HG03060 (cell line): Measurements from ENCODE around the gene TFIP11.

Experiments used
- ATAC-seq: cut with Tn5 transposase; IDR thresholded peaks from one replicate; pipeline ENCODE4 v1.9.1; 2021; ENCODE audit warnings: low read depth, moderate number of reproducible peaks; ENCODE audit not compliant: unreplicated experiment

The TFIP11 gene

DNA sequence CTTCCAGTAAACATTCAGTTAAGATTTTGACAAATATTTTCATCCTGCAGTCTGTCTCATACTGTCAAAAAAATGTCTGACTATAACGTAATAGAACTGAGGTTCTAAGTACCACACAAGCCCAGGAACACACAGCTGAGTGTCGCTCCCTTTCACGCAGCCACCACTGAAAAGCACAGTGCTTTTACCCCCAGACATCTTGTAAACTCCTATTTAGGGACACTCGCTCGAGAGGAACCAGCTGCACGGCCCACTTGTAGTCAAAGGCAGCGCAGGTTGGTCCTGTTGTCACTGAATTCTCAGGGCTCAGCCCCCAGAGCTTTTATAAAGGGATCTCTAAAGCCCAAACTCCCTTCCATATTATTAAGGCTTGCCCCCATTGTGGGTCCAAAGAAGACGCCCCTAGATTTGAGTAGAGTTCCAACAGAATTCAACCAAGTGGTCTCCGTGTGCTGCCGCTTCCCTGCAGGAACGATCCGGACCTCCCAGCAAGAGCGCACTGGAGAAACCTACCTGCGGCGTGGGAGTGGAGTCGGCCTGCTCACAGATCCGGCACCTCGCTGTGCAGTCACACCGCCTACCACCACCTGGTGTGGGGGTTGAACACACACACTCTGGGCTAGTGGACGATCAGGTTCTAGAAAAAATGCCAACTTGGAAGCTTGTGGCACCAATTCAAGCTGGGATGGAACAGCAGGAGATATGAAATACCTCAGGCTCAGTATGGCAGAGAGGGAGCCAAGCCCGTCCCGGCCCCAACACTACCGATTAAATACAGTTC lies 59.8 kb downstream of the TFIP11 start:
- ATAC-seq = no peak

DNA sequence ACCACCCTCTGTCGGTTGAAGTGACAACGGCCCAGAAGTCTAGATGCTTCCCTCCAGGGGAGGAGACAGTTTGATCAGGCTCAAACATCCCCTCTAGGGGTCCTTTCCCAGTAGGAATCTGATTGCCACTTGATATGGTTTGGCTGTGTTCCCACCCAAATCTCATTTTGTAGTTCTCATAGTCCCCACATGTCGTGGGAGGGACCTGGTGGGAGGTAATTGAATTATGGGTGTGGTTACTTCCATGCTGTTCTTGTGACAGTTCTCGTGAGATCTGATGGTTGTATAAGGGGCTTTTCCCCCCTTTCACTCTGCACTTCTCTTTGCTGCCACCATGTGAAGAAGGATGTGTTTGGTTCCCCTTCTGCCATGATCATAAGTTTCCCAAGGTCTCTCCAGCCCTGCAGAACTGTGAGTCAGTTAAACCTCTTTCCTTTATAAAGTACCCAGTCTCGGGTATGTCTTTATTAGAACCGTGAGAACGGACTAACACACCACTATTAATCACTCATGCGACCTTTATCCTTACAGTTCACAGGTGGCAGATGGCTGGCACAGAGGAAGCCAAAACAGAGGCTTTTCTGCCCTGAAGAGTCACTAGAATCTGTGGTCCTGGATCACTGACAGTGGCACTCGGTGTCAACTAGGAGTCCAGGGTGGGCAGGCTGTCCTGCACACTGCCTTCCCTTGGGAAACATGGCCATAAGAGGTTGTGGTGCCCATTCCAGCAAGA lies 61.7 kb downstream of the TFIP11 start:
- ATAC-seq = no peak

- no peak for ATAC-seq
Observed at GRCh38 chr22:26448941-26449340, 63.3 kb downstream of the TFIP11 start.

DNA sequence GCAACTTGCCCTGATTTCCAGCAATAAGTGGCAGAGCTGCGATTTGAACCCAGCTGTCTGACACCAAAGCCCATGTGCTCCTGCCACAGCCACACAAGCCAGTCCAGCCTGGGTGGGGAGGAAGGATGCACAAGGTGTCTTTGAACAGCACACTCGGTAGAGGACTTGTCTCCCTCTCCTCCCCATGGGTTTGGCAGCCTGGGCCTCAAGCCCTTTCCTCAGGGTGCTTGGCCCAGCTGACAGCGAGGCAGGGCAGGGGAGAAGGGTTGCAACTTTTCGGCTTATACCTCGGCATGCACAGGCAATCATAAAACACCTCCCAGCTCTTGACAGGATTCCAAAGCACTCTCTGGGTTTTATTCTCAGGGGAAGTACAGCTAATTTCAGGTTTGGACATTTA lies 63.9 kb downstream of the TFIP11 start:
- ATAC-seq = no peak

DNA sequence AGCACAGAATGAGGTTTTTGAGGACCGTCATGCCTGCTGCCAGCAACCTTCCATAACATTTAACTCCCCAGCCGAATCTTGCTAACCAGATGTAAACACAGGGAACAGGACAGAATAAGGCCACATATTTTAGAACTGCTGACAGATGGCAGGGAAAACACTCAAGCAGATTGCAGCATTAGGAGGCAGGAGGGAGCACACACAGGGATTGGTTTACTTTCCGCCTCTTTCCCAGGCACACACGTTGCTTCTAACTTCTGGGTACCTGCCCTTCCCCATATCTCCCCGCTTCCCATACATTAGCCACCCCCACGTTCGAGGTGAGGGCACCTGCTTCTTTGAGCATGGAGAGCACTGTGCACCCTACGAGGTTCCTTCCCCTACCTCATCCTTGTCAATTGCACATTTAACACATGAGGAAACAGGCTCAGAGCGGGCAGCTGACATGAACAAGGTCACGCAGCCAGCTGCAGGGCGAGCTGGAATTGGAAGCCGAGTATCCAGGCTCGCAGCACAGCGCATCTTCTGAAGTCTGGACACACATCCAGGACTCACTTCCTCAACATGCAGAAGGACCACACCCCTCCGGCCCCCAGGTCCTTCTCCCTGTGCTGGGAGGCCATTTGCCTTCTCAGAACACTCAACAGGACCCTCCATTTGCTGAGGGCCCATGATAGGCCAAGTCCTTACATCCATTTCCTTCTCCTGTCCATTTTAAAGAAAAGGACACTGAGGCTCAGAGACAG lies 64.5 kb downstream of the TFIP11 start:
- ATAC-seq = no peak

GRCh38 chr22:26446808-26447515 lies 65.3 kb downstream of the TFIP11 start:
- no peak for ATAC-seq

GRCh38 chr22:26445577-26446275 lies 66.5 kb downstream of the TFIP11 start:
- no peak for ATAC-seq

GRCh38 chr22:26444777-26445176 lies 67.5 kb downstream of the TFIP11 start:
- no peak for ATAC-seq

DNA sequence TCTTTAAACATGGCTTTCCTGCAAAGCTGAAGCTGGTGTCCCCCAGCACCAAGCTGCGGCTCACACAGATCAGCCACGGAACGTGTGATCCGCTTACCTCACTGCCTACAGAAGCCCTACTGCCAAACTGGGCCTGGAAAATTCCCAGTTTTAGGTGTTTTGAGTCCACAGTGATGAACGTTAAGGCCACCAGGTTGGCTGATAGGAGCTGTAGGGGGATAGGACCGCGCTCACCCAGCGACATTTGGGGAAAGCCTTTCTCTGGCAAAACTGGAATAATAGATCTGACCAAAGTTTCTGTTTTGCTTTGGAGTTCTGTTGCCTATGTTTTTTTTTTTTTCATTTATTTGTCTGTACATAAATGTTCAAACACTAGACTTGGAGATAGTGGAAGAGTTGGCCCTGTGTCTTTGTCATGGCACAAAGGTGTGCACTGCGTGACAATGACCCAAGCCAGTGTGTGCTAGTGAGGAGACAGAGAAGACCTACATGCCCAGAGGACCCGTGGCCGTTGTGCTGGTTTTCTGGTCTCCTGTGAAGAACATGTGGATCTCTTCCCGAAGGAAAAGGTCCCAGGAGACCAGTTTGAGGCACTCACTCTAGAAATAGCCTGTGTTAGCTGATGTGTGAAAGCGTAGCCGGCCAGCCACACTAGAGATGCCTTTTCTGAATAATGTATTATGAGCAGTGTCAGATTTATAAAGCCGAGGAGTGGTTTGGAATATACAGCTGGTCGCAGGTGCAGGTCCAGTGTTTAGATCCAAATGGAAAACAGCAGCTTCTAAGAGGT lies 68.2 kb downstream of the TFIP11 start:
- no peak for ATAC-seq

- ATAC-seq = no peak
Observed at GRCh38 chr22:26442086-26442756, 70.1 kb downstream of the TFIP11 start.
